GM13977 (cell line): ENCODE results near the gene SLC25A22.

Experiments
- DNase-seq: peaks from one replicate; pipeline ENCODE4 v3.0.0; 2012; ENCODE audit warnings: low spot score
- CTCF ChIP-seq: IDR thresholded peaks from 2 replicates; pipeline ENCODE4 v1.5.1; 2012; ENCODE audit warnings: mild to moderate bottlenecking, control low read depth; ENCODE audit not compliant: insufficient read depth; ENCODE audit errors: extremely low read depth, missing control alignments
- in situ Hi-C: fragments of 300-500 bp; cut with MboI; formaldehyde crosslinking; loops from one replicate; pipeline ENCODE4 v1.12.0; 2022; ENCODE audit warnings: low sequenced_read_pairs, low pct_unique_long_range_greater_than_20kb, mixed read lengths, inconsistent platforms; ENCODE audit not compliant: unreplicated experiment

Gene SLC25A22

GRCh38 chr11:816433-816779, 18.3 kb upstream of the SLC25A22 start:
- no peak for TF ChIP-seq CTCF
- DNase-seq, result no peak
- in situ Hi-C loops, result no loop called here

GRCh38 chr11:815675-816432, 17.8 kb upstream of the SLC25A22 start:
- DNase-seq, result no peak
- no peak for TF ChIP-seq CTCF
- in situ Hi-C loops, result no loop called here

DNA sequence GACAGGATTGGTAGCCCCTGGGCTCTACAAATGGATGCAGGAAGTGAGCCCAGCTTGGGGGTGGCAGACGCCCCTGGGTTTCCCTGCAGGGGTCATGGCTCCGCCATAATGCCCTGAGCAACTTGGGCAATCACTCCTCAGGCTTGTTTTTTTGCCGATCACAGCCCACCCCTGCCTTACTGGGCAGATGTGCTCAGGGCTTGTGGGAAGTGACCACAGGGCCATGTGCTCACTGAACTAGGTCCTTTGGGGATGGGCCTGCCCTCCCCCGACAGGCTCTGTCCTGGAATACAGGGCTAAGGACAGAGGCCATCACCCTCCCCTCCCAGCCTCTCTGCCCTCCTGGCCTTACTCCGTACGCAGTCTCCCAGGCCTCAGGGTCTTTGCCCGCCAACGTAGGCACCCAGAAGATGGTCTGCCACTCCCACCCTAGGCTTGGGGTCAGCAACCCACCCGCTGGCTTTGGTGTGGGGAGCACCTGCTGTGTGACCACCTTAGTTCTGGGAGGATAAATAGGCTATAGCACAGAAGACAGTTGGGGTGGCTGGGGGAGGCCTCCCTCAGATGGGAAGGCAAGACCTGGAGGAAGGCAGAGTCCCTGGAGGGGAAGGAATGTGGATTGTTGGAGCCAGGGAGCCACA, 15.5 kb upstream of the SLC25A22 start:
- in situ Hi-C loops, result no loop called here
- no peak for TF ChIP-seq CTCF

DNA sequence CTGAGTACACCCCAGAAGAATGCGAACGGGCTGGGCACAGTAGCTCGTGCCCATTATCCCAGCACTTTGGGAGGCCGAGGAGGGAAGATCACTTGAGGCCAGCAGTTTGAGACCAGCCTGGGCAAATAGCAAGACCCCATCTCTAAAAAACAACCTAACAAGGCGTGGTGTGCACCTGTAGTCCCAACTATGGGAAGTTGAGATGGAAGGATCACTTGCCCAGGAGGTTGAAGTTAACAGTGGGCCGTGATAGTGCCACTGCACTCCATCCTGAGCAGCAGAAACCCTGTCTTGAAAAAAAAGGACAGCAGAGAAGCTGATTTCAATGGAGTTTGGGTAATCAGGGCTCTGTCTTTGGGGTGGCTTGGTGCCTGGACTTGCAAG, 15.0 kb upstream of the SLC25A22 start:
- in situ Hi-C loops, result no loop called here

More for the DNA sequence above, 15.5 kb upstream of the SLC25A22 start:
- DNase-seq, result no peak

DNA sequence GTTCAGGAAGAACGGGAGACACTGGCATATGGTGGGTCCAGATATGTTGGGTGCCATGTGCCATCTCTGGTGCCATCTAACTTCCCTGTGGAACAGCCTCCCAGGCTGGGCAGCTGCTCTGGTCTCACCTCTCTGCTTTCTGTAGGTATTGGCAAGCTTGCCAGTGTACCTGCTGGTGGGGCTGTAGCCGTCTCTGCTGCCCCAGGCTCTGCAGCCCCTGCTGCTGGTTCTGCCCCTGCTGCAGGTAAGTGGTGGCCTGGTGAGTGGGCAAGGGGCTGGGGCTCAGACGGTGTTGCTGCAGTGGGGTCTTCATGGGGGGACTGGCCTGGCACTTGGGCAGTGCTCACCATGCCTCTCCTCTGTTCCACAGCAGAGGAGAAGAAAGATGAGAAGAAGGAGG, 14.3 kb upstream of the SLC25A22 start:
- TF ChIP-seq CTCF, result no peak
- in situ Hi-C loops, result no loop called here
- no peak for DNase-seq

More for the DNA sequence above, 15.0 kb upstream of the SLC25A22 start:
- no peak for DNase-seq
- no peak for TF ChIP-seq CTCF

- TF ChIP-seq CTCF, result no peak
- in situ Hi-C loops, result no loop called here
- DNase-seq, result no peak
Measured at GRCh38 chr11:811446-812245, 13.6 kb upstream of the SLC25A22 start.
